SK-N-SH treated with all-trans-retinoic acid at 6 μM for 48 hours (cell line): ENCODE results near the gene UNKL.

ENCODE experiments used
- ATAC-seq: fragments of 200-7000 bp; cut with Tn5 transposase; 3 replicates; pipeline ENCODE4 v1.9.1; 2020; ENCODE audit warnings: mild to moderate bottlenecking, moderate library complexity
- ARNTL ChIP-seq: fragments of 450-650 bp; formaldehyde crosslinking; IDR thresholded peaks from 2 replicates; pipeline ENCODE4 v1.5.0; 2020; ENCODE audit warnings: low read depth, mild to moderate bottlenecking, moderate library complexity, borderline replicate concordance
- BACH2 ChIP-seq: fragments of 250-450 bp; sonication (Bioruptor Pico); IDR thresholded peaks from 2 replicates; pipeline ENCODE4 v1.9.0; 2021; ENCODE audit warnings: mild to moderate bottlenecking, borderline replicate concordance
- ESRRG ChIP-seq: fragments of 250-450 bp; sonication (Bioruptor Pico); IDR thresholded peaks from 2 replicates; pipeline ENCODE4 v1.6.1; 2021; ENCODE audit warnings: mild to moderate bottlenecking
- ISL1 ChIP-seq: fragments of 250-450 bp; sonication (Bioruptor Pico); IDR thresholded peaks from 2 replicates; pipeline ENCODE4 v2.1.2; 2022; ENCODE audit warnings: mild to moderate bottlenecking, moderate library complexity
- OSR1 ChIP-seq: fragments of 250-450 bp; sonication (Bioruptor Pico); IDR thresholded peaks from 2 replicates; pipeline ENCODE4 v1.8.0; 2022; ENCODE audit warnings: moderate library complexity, mild to moderate bottlenecking, inconsistent platforms
- PPARA ChIP-seq: fragments of 250-450 bp; sonication (Bioruptor Pico); IDR thresholded peaks from 2 replicates; pipeline ENCODE4 v1.5.0; 2020; ENCODE audit warnings: mild to moderate bottlenecking, borderline replicate concordance
- SNAI2 ChIP-seq: fragments of 250-450 bp; sonication (Bioruptor Pico); IDR thresholded peaks from 2 replicates; pipeline ENCODE4 v1.5.0; 2020; ENCODE audit warnings: mild to moderate bottlenecking, moderate library complexity
- TOX ChIP-seq: fragments of 250-450 bp; sonication (Bioruptor Pico); IDR thresholded peaks from 2 replicates; pipeline ENCODE4 v1.8.0; 2021; ENCODE audit warnings: mild to moderate bottlenecking, moderate library complexity, borderline replicate concordance
- ZC3H10 ChIP-seq: fragments of 250-450 bp; sonication (Bioruptor Pico); IDR thresholded peaks from 2 replicates; pipeline ENCODE4 v1.5.1; 2021; ENCODE audit warnings: mild to moderate bottlenecking, moderate library complexity
- ZFP3 ChIP-seq: fragments of 250-450 bp; sonication (Bioruptor Pico); IDR thresholded peaks from 2 replicates; pipeline ENCODE4 v1.5.0; 2020; ENCODE audit warnings: mild to moderate bottlenecking, moderate library complexity
- ZFP30 ChIP-seq: fragments of 450-650 bp; formaldehyde crosslinking; IDR thresholded peaks from 2 replicates; pipeline ENCODE4 v1.5.0; 2022; ENCODE audit warnings: mild to moderate bottlenecking, moderate library complexity
- ZNF565 ChIP-seq: fragments of 450-650 bp; formaldehyde crosslinking; conservative IDR thresholded peaks from 2 replicates; pipeline ENCODE4 v1.5.0; 2020; ENCODE audit warnings: low read depth, mild to moderate bottlenecking, moderate library complexity
- ZNF70 ChIP-seq: fragments of 450-650 bp; formaldehyde crosslinking; IDR thresholded peaks from 2 replicates; pipeline ENCODE4 v1.5.0; 2020; ENCODE audit warnings: mild to moderate bottlenecking, moderate library complexity
- ZNF8 ChIP-seq: fragments of 450-650 bp; formaldehyde crosslinking; IDR thresholded peaks from 2 replicates; pipeline ENCODE4 v1.5.0; 2020; ENCODE audit warnings: mild to moderate bottlenecking, moderate library complexity
- TF ChIP-seq, protein P1 (sequence below): fragments of 250-450 bp; sonication (Bioruptor Pico); IDR thresholded peaks from 2 replicates; pipeline ENCODE4 v1.5.1; 2021; ENCODE audit warnings: mild to moderate bottlenecking, moderate library complexity
- TF ChIP-seq, protein P2 (sequence below): fragments of 250-450 bp; sonication (Bioruptor Pico); IDR thresholded peaks from 2 replicates; pipeline ENCODE4 v1.5.0; 2020; ENCODE audit warnings: mild to moderate bottlenecking, moderate library complexity
- TF ChIP-seq, protein P3 (sequence below): fragments of 250-450 bp; sonication (Bioruptor Pico); IDR thresholded peaks from 2 replicates; pipeline ENCODE4 v1.8.0; 2021; ENCODE audit warnings: low read depth, mild to moderate bottlenecking, moderate library complexity, borderline replicate concordance
- TF ChIP-seq, protein P4 (sequence below): fragments of 250-450 bp; sonication (Bioruptor Pico); IDR thresholded peaks from 2 replicates; pipeline ENCODE4 v1.8.0; 2020; ENCODE audit warnings: mild to moderate bottlenecking, moderate library complexity, borderline replicate concordance

The UNKL gene

DNA sequence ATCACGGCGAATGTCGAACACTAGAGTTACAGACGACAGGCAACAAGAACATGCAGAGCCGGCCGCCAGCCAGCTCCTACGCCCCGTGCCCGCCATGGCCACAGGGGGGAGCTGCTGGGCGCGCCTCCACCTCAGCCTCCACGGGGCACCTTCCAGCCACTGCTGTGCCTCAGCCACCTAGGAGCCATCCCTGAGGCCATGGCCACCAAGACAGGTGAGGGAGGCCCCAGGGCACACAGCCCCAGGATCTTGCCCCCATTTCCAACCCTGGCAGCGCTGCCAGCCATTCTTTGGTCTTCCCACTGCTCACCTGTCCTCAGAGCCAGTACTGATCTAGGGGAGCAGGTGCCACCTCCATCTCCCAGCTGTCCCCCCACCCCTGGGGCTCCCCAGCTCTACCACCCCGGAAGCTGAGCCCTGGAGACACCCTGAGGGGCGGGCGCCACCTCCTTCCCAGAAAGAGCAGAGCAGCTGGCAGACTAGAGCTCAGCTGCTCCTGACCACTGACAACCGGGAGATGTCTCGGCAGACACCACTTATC, 50.9 kb downstream of the UNKL start:
- TF ChIP-seq ZNF8 (no peak), TOX (CRISPR knock-in tag) (no peak), ZC3H10 (no peak)
- TF ChIP-seq, protein P1, sequence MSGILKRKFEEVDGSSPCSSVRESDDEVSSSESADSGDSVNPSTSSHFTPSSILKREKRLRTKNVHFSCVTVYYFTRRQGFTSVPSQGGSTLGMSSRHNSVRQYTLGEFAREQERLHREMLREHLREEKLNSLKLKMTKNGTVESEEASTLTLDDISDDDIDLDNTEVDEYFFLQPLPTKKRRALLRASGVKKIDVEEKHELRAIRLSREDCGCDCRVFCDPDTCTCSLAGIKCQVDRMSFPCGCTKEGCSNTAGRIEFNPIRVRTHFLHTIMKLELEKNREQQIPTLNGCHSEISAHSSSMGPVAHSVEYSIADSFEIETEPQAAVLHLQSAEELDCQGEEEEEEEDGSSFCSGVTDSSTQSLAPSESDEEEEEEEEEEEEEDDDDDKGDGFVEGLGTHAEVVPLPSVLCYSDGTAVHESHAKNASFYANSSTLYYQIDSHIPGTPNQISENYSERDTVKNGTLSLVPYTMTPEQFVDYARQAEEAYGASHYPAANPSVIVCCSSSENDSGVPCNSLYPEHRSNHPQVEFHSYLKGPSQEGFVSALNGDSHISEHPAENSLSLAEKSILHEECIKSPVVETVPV (CRISPR knock-in tag) = no peak
- TF ChIP-seq, all 23 proteins: peak for 0

DNA sequence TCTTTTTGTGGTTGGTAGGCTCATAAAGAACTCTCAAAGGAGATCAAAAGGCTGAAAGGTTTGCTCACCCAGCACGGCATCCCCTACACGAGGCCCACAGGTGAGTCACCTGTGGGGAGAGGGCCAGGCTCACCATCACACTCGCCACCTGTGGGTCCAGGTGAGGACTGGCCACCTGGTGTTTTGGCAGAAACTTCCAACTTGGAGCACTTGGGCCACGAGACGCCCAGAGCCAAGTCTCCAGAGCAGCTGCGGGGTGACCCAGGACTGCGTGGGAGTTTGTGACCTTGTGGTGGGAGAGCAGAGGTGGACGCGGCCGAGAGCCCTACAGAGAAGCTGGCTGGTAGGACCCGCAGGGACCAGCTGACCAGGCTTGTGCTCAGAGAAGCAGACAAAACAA, 51.7 kb downstream of the UNKL start:
- TF ChIP-seq ISL1 (CRISPR knock-in tag) (no peak), ZNF565 (CRISPR knock-in tag) (no peak), ESRRG (no peak), PPARA (CRISPR knock-in tag) (no peak), ZC3H10 (no peak), OSR1 (CRISPR knock-in tag) (no peak), ZNF70 (CRISPR knock-in tag) (no peak)
- TF ChIP-seq, protein P2, sequence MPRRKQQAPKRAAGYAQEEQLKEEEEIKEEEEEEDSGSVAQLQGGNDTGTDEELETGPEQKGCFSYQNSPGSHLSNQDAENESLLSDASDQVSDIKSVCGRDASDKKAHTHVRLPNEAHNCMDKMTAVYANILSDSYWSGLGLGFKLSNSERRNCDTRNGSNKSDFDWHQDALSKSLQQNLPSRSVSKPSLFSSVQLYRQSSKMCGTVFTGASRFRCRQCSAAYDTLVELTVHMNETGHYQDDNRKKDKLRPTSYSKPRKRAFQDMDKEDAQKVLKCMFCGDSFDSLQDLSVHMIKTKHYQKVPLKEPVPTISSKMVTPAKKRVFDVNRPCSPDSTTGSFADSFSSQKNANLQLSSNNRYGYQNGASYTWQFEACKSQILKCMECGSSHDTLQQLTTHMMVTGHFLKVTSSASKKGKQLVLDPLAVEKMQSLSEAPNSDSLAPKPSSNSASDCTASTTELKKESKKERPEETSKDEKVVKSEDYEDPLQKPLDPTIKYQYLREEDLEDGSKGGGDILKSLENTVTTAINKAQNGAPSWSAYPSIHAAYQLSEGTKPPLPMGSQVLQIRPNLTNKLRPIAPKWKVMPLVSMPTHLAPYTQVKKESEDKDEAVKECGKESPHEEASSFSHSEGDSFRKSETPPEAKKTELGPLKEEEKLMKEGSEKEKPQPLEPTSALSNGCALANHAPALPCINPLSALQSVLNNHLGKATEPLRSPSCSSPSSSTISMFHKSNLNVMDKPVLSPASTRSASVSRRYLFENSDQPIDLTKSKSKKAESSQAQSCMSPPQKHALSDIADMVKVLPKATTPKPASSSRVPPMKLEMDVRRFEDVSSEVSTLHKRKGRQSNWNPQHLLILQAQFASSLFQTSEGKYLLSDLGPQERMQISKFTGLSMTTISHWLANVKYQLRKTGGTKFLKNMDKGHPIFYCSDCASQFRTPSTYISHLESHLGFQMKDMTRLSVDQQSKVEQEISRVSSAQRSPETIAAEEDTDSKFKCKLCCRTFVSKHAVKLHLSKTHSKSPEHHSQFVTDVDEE = no peak
- TF ChIP-seq, protein P3, sequence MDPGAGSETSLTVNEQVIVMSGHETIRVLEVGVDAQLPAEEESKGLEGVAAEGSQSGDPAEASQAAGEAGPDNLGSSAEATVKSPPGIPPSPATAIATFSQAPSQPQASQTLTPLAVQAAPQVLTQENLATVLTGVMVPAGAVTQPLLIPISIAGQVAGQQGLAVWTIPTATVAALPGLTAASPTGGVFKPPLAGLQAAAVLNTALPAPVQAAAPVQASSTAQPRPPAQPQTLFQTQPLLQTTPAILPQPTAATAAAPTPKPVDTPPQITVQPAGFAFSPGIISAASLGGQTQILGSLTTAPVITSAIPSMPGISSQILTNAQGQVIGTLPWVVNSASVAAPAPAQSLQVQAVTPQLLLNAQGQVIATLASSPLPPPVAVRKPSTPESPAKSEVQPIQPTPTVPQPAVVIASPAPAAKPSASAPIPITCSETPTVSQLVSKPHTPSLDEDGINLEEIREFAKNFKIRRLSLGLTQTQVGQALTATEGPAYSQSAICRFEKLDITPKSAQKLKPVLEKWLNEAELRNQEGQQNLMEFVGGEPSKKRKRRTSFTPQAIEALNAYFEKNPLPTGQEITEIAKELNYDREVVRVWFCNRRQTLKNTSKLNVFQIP = no peak
- TF ChIP-seq, protein P4, sequence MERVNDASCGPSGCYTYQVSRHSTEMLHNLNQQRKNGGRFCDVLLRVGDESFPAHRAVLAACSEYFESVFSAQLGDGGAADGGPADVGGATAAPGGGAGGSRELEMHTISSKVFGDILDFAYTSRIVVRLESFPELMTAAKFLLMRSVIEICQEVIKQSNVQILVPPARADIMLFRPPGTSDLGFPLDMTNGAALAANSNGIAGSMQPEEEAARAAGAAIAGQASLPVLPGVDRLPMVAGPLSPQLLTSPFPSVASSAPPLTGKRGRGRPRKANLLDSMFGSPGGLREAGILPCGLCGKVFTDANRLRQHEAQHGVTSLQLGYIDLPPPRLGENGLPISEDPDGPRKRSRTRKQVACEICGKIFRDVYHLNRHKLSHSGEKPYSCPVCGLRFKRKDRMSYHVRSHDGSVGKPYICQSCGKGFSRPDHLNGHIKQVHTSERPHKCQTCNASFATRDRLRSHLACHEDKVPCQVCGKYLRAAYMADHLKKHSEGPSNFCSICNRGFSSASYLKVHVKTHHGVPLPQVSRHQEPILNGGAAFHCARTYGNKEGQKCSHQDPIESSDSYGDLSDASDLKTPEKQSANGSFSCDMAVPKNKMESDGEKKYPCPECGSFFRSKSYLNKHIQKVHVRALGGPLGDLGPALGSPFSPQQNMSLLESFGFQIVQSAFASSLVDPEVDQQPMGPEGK (CRISPR knock-in tag) = no peak
- TF ChIP-seq, protein P1 (CRISPR knock-in tag) = no peak
- TF ChIP-seq, all 23 proteins: peak for 0
- no peak for ATAC-seq

More for the DNA sequence above, 50.9 kb downstream of the UNKL start:
- peak; percentile 86 for ATAC-seq

DNA sequence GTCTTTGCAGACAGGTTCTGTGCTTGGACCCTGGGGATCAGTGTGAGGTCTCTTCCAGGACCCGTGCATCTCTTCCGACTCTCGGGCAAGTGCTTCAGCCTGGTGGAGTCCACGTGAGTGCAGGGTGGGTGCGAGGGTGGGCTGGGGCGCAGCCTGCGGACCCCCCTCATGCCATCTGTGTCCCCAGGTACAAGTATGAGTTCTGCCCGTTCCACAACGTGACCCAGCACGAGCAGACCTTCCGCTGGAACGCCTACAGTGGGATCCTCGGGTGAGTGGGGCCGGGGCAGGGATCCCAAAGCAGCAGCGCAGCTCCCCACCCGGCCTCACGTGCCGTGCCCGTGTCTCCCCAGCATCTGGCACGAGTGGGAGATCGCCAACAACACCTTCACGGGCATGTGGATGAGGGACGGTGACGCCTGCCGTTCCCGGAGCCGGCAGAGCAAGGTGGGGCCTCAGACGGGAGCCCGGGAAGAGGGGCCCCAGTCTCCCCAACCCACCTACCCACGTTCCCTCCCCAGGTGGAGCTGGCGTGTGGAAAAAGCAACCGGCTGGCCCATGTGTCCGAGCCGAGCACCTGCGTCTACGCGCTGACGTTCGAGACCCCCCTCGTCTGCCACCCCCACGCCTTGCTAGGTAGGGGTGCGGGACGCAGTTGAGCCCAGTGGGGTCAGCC, 52.7 kb downstream of the UNKL start:
- ATAC-seq = no peak
- TF ChIP-seq ZC3H10 (no peak), SNAI2 (CRISPR knock-in tag) (no peak), ZFP30 (no peak), ZFP3 (CRISPR knock-in tag) (no peak), ESRRG (no peak), ZNF70 (CRISPR knock-in tag) (no peak), ARNTL (CRISPR knock-in tag) (no peak), ZNF8 (no peak), BACH2 (no peak)
- TF ChIP-seq, protein P2 = no peak
- TF ChIP-seq, protein P1 (CRISPR knock-in tag) = no peak
